IPS DF 6.9 (cell line): ENCODE measurements around the gene METTL26.

Experiments
- DNase-seq: peaks from one replicate; pipeline ENCODE4 v3.0.0-alpha.2; 2013; ENCODE audit warnings: low read depth, low spot score
- H3K27ac ChIP-seq: one replicate; pipeline ENCODE4 v1.5.1; 2013; ENCODE audit warnings: low read length, control low read depth
- H3K27me3 ChIP-seq: 2 replicates; pipeline ENCODE4 v1.6.1; 2013; ENCODE audit warnings: mild to moderate bottlenecking, low read length; ENCODE audit not compliant: control insufficient read depth, insufficient read depth
- H3K36me3 ChIP-seq: 2 replicates; pipeline ENCODE4 v1.6.1; 2013; ENCODE audit warnings: low read length; ENCODE audit not compliant: control insufficient read depth, insufficient read depth
- H3K4me1 ChIP-seq: 2 replicates; pipeline ENCODE4 v1.6.1; 2013; ENCODE audit warnings: low read length; ENCODE audit not compliant: control insufficient read depth, insufficient read depth
- H3K4me3 ChIP-seq: 2 replicates; pipeline ENCODE4 v1.5.1; 2013; ENCODE audit warnings: mild to moderate bottlenecking, low read length
- H3K9me3 ChIP-seq: 2 replicates; pipeline ENCODE4 v1.6.1; 2013; ENCODE audit warnings: low read length, inconsistent platforms; ENCODE audit not compliant: control insufficient read depth, insufficient read depth
- WGBS: extraction: QIAGEN DNeasy Blood & Tissue Kit; methylation state at CpG from one replicate; pipeline ENCODE4 v1.1.7; 2013; ENCODE audit warnings: mixed read lengths, missing lambda C conversion rate; ENCODE audit not compliant: insufficient read length, insufficient coverage; 5-methylcytosine and 5-hydroxymethylcytosine counted together

METTL26 gene

DNA sequence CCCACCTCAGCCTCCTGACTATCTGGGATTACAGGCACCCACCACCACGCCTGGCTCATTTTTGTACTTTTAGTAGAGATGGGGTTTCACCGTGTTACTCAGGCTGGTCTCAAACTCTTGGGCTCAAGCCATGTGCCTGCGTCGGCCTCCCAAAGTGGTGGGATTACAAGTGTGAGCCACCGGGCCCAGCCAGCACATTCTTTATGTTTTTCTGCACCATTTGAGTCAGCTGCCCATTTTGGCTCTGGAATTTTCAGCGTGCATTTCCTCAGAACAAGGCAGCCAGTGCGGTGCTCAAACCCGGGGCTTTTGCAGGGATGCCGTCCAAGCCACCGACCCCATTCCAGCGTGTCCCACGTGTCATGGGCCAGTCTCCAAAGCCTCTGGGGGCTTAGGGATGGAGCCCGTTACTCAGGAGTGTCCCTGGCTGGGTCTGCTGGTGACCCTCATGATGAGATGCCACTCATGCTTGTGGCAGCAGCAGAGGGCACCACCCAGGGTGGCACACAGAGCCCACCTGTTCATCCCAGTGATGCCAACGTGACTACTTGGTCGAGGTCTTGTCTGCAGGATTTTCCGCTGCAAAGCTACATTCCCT lies 50.0 kb downstream of the METTL26 start:
- no peaks in the 10 kb centered on the region for H3K27me3 ChIP-seq
- peaks cover 5% of the 10 kb centered on the region; the same call in 1 of the 2 replicates for H3K36me3 ChIP-seq
- H3K4me1 ChIP-seq, result peaks cover 13% of the 10 kb centered on the region
- no CpG with 5 or more reads among the region's 16 CpGs for WGBS
- no peak overlapping the region for H3K27ac ChIP-seq
- no peak for DNase-seq
- H3K9me3 ChIP-seq, result no peaks in the 10 kb centered on the region
- no peak overlapping the region for H3K4me3 ChIP-seq

GRCh38 chr16:585351-585750 lies 50.8 kb downstream of the METTL26 start:
- WGBS, result no CpG with 5 or more reads among the region's 10 CpGs
- H3K27me3 ChIP-seq, result no peaks in the 10 kb centered on the region
- H3K4me1 ChIP-seq, result peaks cover 10% of the 10 kb centered on the region
- peaks cover 9% of the 10 kb centered on the region; the same call in 1 of the 2 replicates for H3K36me3 ChIP-seq
- no peak for DNase-seq
- no peaks in the 10 kb centered on the region for H3K9me3 ChIP-seq
- no peak overlapping the region for H3K27ac ChIP-seq
- no peak overlapping the region for H3K4me3 ChIP-seq
